ENCODE results near the gene IGFBP2.

DNA sequence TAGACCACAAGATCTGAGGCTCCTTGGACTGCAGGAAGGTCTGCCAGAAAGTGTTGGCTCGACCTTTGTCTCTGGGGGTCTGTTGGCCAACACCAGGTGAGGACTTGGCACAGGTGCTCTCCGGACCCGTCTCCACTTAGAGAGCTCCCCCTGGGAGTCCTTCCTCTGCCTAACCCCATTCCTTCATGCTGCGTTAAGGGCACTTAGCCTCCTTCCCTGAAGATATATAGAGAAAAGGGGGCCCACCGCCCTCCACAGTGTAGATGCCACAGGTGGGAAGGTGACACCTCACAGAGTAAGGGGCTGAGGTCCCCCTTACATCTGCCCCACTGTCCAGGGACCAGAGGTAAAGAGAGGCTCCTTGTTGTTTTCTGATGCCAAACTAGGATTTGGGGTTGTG, 53.9 kb downstream of the IGFBP2 start:
- no peak for TF ChIP-seq NCOA1 (CRISPR knock-in tag; IDR thresholded peaks at IDR 0.05)
- TF ChIP-seq ESRRA (CRISPR knock-in tag; IDR thresholded peaks at IDR 0.05; ENCODE audit: low read depth), result no peak
- TF ChIP-seq, protein P1, sequence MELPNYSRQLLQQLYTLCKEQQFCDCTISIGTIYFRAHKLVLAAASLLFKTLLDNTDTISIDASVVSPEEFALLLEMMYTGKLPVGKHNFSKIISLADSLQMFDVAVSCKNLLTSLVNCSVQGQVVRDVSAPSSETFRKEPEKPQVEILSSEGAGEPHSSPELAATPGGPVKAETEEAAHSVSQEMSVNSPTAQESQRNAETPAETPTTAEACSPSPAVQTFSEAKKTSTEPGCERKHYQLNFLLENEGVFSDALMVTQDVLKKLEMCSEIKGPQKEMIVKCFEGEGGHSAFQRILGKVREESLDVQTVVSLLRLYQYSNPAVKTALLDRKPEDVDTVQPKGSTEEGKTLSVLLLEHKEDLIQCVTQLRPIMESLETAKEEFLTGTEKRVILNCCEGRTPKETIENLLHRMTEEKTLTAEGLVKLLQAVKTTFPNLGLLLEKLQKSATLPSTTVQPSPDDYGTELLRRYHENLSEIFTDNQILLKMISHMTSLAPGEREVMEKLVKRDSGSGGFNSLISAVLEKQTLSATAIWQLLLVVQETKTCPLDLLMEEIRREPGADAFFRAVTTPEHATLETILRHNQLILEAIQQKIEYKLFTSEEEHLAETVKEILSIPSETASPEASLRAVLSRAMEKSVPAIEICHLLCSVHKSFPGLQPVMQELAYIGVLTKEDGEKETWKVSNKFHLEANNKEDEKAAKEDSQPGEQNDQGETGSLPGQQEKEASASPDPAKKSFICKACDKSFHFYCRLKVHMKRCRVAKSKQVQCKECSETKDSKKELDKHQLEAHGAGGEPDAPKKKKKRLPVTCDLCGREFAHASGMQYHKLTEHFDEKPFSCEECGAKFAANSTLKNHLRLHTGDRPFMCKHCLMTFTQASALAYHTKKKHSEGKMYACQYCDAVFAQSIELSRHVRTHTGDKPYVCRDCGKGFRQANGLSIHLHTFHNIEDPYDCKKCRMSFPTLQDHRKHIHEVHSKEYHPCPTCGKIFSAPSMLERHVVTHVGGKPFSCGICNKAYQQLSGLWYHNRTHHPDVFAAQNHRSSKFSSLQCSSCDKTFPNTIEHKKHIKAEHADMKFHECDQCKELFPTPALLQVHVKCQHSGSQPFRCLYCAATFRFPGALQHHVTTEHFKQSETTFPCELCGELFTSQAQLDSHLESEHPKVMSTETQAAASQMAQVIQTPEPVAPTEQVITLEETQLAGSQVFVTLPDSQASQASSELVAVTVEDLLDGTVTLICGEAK (IDR thresholded peaks at IDR 0.05), result no peak
- TF ChIP-seq, protein P1 (CRISPR knock-in tag; IDR thresholded peaks at IDR 0.05), result no peak
- TF ChIP-seq, protein P2, sequence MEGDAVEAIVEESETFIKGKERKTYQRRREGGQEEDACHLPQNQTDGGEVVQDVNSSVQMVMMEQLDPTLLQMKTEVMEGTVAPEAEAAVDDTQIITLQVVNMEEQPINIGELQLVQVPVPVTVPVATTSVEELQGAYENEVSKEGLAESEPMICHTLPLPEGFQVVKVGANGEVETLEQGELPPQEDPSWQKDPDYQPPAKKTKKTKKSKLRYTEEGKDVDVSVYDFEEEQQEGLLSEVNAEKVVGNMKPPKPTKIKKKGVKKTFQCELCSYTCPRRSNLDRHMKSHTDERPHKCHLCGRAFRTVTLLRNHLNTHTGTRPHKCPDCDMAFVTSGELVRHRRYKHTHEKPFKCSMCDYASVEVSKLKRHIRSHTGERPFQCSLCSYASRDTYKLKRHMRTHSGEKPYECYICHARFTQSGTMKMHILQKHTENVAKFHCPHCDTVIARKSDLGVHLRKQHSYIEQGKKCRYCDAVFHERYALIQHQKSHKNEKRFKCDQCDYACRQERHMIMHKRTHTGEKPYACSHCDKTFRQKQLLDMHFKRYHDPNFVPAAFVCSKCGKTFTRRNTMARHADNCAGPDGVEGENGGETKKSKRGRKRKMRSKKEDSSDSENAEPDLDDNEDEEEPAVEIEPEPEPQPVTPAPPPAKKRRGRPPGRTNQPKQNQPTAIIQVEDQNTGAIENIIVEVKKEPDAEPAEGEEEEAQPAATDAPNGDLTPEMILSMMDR (CRISPR knock-in tag; IDR thresholded peaks at IDR 0.05), result no peak
- TF ChIP-seq, protein P3, sequence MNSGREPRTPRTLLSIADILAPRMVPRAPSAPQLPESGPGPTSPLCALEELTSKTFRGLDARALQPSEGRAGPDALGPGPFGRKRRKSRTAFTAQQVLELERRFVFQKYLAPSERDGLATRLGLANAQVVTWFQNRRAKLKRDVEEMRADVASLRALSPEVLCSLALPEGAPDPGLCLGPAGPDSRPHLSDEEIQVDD (CRISPR knock-in tag; IDR thresholded peaks at IDR 0.05; ENCODE audit: borderline replicate concordance), result no peak
